CD8-positive, alpha-beta memory T cell (primary cell): ENCODE results near the gene SPATA25. TPM values are rescaled to one million over a fixed set of nuclear protein-coding genes. Genes with fewer than 3 reads are reported as not detected.
A peak's percentile ranks its signal among the peaks of the same experiment; 100 is the strongest.

Source experiments
- CTCF ChIA-PET: fragments of 350-600 bp; sonication (Branson Sonifier 250); formaldehyde crosslinking; loops from one replicate; lab custom pipeline; 2021; ENCODE audit warnings: antibody characterized with exemption; lab: Charles Lee
- POLR2A ChIA-PET: fragments of 350-600 bp; sonication (Branson Sonifier 250); formaldehyde crosslinking; loops from one replicate; lab custom pipeline; 2021; ENCODE audit warnings: antibody characterized with exemption; lab: Charles Lee
- DNase-seq, 5 donors: peaks; one replicate each; pipeline versions ENCODE4 v3.0.0 to v3.0.0-alpha.2; 2020 to 2022; ENCODE audit warnings: mixed read lengths in 1 of 5
- H3K27ac ChIP-seq: one replicate; pipeline ENCODE4 v1.7.0; 2013; ENCODE audit warnings: low read depth, mild to moderate bottlenecking, low read length, moderate library complexity
- H3K27me3 ChIP-seq: 2 replicates; pipeline ENCODE4 v1.7.0; 2013; ENCODE audit warnings: low read length, mild to moderate bottlenecking; ENCODE audit not compliant: insufficient read depth, poor library complexity, severe bottlenecking
- H3K36me3 ChIP-seq: 2 replicates; pipeline ENCODE4 v1.7.0; 2013; ENCODE audit warnings: mild to moderate bottlenecking, low read length, moderate library complexity; ENCODE audit not compliant: insufficient read depth
- H3K4me1 ChIP-seq: 2 replicates; pipeline ENCODE4 v1.7.0; 2013; ENCODE audit warnings: mild to moderate bottlenecking, low read length, moderate library complexity; ENCODE audit not compliant: insufficient read depth
- H3K4me3 ChIP-seq: 2 replicates; pipeline ENCODE4 v1.7.0; 2013; ENCODE audit warnings: mild to moderate bottlenecking, low read length
- H3K9me3 ChIP-seq: 2 replicates; pipeline ENCODE4 v1.7.0; 2013; ENCODE audit warnings: mild to moderate bottlenecking, low read length
- H3K27ac Mint-ChIP-seq, 8 donors: one replicate each; pipeline ENCODE4 v1.8.0; 2020 to 2021; ENCODE audit warnings: mixed read lengths in 8 of 8, mild to moderate bottlenecking in 6 of 8, inconsistent platforms in 3 of 8, moderate library complexity in 3 of 8
- H3K27me3 Mint-ChIP-seq, 2 donors: one replicate each; pipeline ENCODE4 v1.8.0; 2020 to 2021; ENCODE audit warnings: mixed read lengths in 2 of 2, mild to moderate bottlenecking in 1 of 2, moderate library complexity in 1 of 2
- H3K36me3 Mint-ChIP-seq, 3 donors: one replicate each; pipeline ENCODE4 v1.8.0; 2020 to 2021; ENCODE audit warnings: mixed read lengths in 3 of 3, inconsistent platforms in 1 of 3, mild to moderate bottlenecking in 1 of 3
- H3K4me1 Mint-ChIP-seq, 3 donors: one replicate each; pipeline ENCODE4 v1.8.0; 2020 to 2021; ENCODE audit warnings: mixed read lengths in 3 of 3, inconsistent platforms in 1 of 3, mild to moderate bottlenecking in 1 of 3
- H3K4me3 Mint-ChIP-seq, 7 donors: one replicate each; pipeline ENCODE4 v1.8.0; 2020 to 2021; ENCODE audit warnings: mixed read lengths in 7 of 7, mild to moderate bottlenecking in 6 of 7, moderate library complexity in 4 of 7, inconsistent platforms in 2 of 7
- H3K9me3 Mint-ChIP-seq, 5 donors: one replicate each; pipeline ENCODE4 v1.8.0; 2020 to 2022; ENCODE audit warnings: mixed read lengths in 5 of 5, mild to moderate bottlenecking in 3 of 5, moderate library complexity in 2 of 5, inconsistent platforms in 1 of 5
- polyA plus RNA-seq: library from polyadenylated mRNA; unstranded; fragments of 300-500 nt; fragmentation: Illumina TruSeq; gene quantifications from one replicate; pipeline ENCODE4 v1.2.3, GENCODE V29; 2021
- total RNA-seq, 2 experiments: library from RNA; stranded (reverse); gene quantifications; one replicate each; pipeline ENCODE4 v1.2.3, GENCODE V29; 2021

Gene SPATA25
- total and polyA plus RNA-seq, 3 experiments from 2014 or later: 0.98 to 1.9 TPM; not detected in 1

DNA sequence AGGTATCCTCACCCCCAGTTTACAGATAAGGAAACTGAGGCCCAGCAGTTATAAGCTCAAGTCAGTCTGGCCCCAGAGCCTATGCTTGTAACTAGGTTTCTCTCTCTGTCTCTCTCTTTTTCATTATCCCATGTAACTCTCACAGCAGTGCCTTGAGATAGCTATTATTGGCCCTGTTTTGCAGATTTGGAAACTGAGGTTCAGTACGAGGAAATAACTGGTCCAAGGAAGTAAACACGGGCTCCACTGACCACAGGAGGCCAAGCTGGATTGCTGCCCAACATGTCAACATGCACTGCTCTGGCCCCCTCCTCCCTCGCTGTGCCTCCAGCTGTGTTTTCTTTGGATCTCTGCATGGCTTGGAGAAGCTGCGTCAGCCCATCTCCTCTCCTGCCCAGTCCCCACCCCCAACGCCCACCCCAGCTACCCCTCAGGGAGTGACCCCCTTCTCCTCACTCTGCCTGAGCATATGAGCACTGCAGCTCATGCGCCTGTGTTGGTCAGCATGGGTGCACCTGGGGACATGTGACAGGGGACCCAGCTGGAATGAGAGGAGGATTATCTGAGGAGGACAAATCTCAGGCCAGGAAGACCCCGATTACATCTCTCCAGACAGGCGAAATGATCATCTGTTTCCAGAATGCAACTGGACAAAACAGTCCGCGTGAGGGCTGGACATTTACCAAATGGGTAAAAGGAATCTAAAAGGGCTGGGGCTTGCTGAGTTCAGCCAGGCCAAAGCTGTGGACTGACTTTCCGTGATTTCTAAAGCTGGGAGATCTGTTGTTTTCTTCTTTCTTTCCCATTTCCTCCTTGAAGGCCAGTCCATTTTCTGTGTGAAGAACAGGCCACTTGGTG, 32.3 kb upstream of the SPATA25 start:
- POLR2A ChIA-PET: interaction anchor here (0.6 to 1.1 kb wide), 2 partner anchors 15 to 29 kb away, joined by 3 to 4 read pairs; partner anchors contain the start of genes CTSA, NEURL2 and PCIF1
- no peaks in the 10 kb centered on the region for H3K9me3 Mint-ChIP-seq

GRCh38 chr20:45918779-45919537, 31.5 kb upstream of the SPATA25 start:
- DNase-seq: no peak
- H3K27ac ChIP-seq: no peak overlapping the region
- no peaks in the 10 kb centered on the region for H3K27me3 ChIP-seq
- H3K27me3 Mint-ChIP-seq: peaks cover 24 to 44% of the 10 kb centered on the region in 2 donors
- no peaks in the 10 kb centered on the region for H3K9me3 ChIP-seq
- no peak overlapping the region for H3K27ac Mint-ChIP-seq
- no peaks in the 10 kb centered on the region for H3K4me1 ChIP-seq
- POLR2A ChIA-PET: interaction anchor here (0.6 kb wide), 1 partner anchor 28 kb away, joined by 3 read pairs; the partner anchor contains the start of genes CTSA and NEURL2
- no peaks in the 10 kb centered on the region for H3K36me3 ChIP-seq
- H3K4me3 Mint-ChIP-seq: no peak overlapping the region
- H3K4me3 ChIP-seq: no peak overlapping the region
- H3K36me3 Mint-ChIP-seq: peaks cover 0 to 3% (median 0%) of the 10 kb centered on the region in 3 donors
- H3K9me3 Mint-ChIP-seq: no peaks in the 10 kb centered on the region
- CTCF ChIA-PET: interaction anchor here (1.3 to 1.5 kb wide), 2 partner anchors 9 to 15 kb away, joined by 4 to 5 read pairs; partner anchors contain the start of gene PCIF1
- no peaks in the 10 kb centered on the region for H3K4me1 Mint-ChIP-seq

More for the DNA sequence above, 32.3 kb upstream of the SPATA25 start:
- DNase-seq: no peak
- CTCF ChIA-PET: interaction anchor here (1.3 to 1.5 kb wide), 2 partner anchors 8 to 14 kb away, joined by 4 to 5 read pairs; partner anchors contain the start of gene PCIF1
- Mint-ChIP-seq H3K27ac (peak overlapping the region in 1 of 8 donors; percentile 6), H3K27me3 (peaks cover 22 to 36% of the 10 kb centered on the region in 2 donors), H3K36me3 (peaks cover 0 to 3% (median 0%) of the 10 kb centered on the region in 3 donors), H3K4me1 (no peaks in the 10 kb centered on the region), H3K4me3 (no peak overlapping the region)
- Histone ChIP-seq H3K4me3 (no peak overlapping the region), H3K36me3 (no peaks in the 10 kb centered on the region), H3K9me3 (no peaks in the 10 kb centered on the region), H3K4me1 (no peaks in the 10 kb centered on the region), H3K27me3 (no peaks in the 10 kb centered on the region), H3K27ac (no peak overlapping the region)

- Mint-ChIP-seq H3K36me3 (peaks cover 0 to 3% (median 0%) of the 10 kb centered on the region in 3 donors), H3K4me3 (no peak overlapping the region), H3K27ac (no peak overlapping the region), H3K27me3 (peaks cover 24 to 44% of the 10 kb centered on the region in 2 donors), H3K9me3 (no peaks in the 10 kb centered on the region), H3K4me1 (no peaks in the 10 kb centered on the region)
- Histone ChIP-seq H3K4me3 (no peak overlapping the region), H3K9me3 (no peaks in the 10 kb centered on the region), H3K27me3 (no peaks in the 10 kb centered on the region), H3K4me1 (no peaks in the 10 kb centered on the region), H3K27ac (no peak overlapping the region), H3K36me3 (no peaks in the 10 kb centered on the region)
- ChIA-PET POLR2A (no interaction called here), CTCF (interaction anchor here (1.3 kb wide), 1 partner anchor 15 kb away, joined by 5 read pairs; the partner anchor contains the start of gene PCIF1)
- no peak for DNase-seq
Measured at GRCh38 chr20:45918182-45918737, 30.8 kb upstream of the SPATA25 start.

DNA sequence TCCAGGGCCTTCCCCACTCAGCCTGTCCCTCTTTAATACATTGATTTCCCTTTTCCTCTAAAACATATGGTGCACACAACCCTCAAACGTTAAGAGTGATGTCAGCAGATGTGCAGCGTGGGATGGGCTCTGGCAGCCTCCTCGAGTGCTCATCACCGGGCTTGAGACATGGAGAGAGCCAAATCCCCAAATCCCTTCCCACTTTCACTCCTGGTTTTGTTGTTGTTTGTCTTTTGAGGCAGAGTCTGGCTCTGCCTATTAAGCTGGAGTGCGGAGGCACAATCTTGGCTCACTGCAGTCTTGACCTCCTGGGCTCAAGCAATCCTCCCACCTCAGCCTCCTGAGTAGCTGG, 30.3 kb upstream of the SPATA25 start:
- H3K36me3 ChIP-seq: no peaks in the 10 kb centered on the region
- Mint-ChIP-seq H3K9me3 (no peaks in the 10 kb centered on the region), H3K36me3 (peaks cover 0 to 3% (median 0%) of the 10 kb centered on the region in 3 donors), H3K4me3 (no peak overlapping the region), H3K27ac (no peak overlapping the region), H3K27me3 (peaks cover 24 to 44% of the 10 kb centered on the region in 2 donors), H3K4me1 (no peaks in the 10 kb centered on the region)
- no peak overlapping the region for H3K27ac ChIP-seq
- no peaks in the 10 kb centered on the region for H3K9me3 ChIP-seq
- ChIA-PET CTCF (no interaction called here), POLR2A (no interaction called here)
- DNase-seq: no peak
- no peaks in the 10 kb centered on the region for H3K27me3 ChIP-seq
- no peaks in the 10 kb centered on the region for H3K4me1 ChIP-seq
- H3K4me3 ChIP-seq: no peak overlapping the region

GRCh38 chr20:45913116-45913515, 25.7 kb upstream of the SPATA25 start:
- no peaks in the 10 kb centered on the region for H3K36me3 ChIP-seq
- H3K27ac Mint-ChIP-seq: no peak overlapping the region
- H3K4me3 Mint-ChIP-seq: peak overlapping the region in 4 of 7 donors; percentile 31 to 59 (median 36)
- H3K4me3 ChIP-seq: no peak overlapping the region
- no peaks in the 10 kb centered on the region for H3K9me3 ChIP-seq
- peaks cover 21 to 24% of the 10 kb centered on the region in 2 donors for H3K27me3 Mint-ChIP-seq
- H3K4me1 ChIP-seq: peaks cover 13% of the 10 kb centered on the region
- no peak overlapping the region for H3K27ac ChIP-seq
- no peaks in the 10 kb centered on the region for H3K27me3 ChIP-seq
- ChIA-PET POLR2A (no interaction called here), CTCF (no interaction called here)
- no peaks in the 10 kb centered on the region for H3K9me3 Mint-ChIP-seq
- no peaks in the 10 kb centered on the region for H3K36me3 Mint-ChIP-seq
- no peak for DNase-seq
- peaks cover 13 to 20% (median 15%) of the 10 kb centered on the region in 3 donors for H3K4me1 Mint-ChIP-seq

- no peaks in the 10 kb centered on the region for H3K9me3 ChIP-seq
- no peaks in the 10 kb centered on the region for H3K27me3 ChIP-seq
- Mint-ChIP-seq H3K27me3 (peaks cover 18 to 24% of the 10 kb centered on the region in 2 donors), H3K4me3 (peak overlapping the region; percentile 29 to 91 (median 59)), H3K27ac (no peak overlapping the region), H3K4me1 (peaks cover 13 to 20% (median 15%) of the 10 kb centered on the region in 3 donors), H3K9me3 (no peaks in the 10 kb centered on the region), H3K36me3 (no peaks in the 10 kb centered on the region)
- H3K4me3 ChIP-seq: no peak overlapping the region
- no peak for DNase-seq
- H3K27ac ChIP-seq: no peak overlapping the region
- peaks cover 13% of the 10 kb centered on the region for H3K4me1 ChIP-seq
- ChIA-PET CTCF (interaction anchor here (0.7 to 1.2 kb wide), 2 partner anchors 10 to 21 kb away, joined by 3 read pairs; no protein-coding TSS in a partner anchor), POLR2A (no interaction called here)
- no peaks in the 10 kb centered on the region for H3K36me3 ChIP-seq
Measured at GRCh38 chr20:45912344-45912682, 24.9 kb upstream of the SPATA25 start.

GRCh38 chr20:45911486-45912343, 24.3 kb upstream of the SPATA25 start, which contains the start of gene PLTP:
Gene PLTP (minus strand): TSS chr20:45912155. CDS start chr20:45911452, 703 bp downstream.
- peak in 4 of 5 donors; percentile 39 to 76 (median 50) for DNase-seq
- H3K4me3 ChIP-seq: peak within 1 kb of the TSS; percentile 81
- H3K36me3 Mint-ChIP-seq: no peaks in the 10 kb centered on the region
- ChIA-PET CTCF (interaction anchor here (0.7 to 1.2 kb wide), 2 partner anchors 10 to 22 kb away, joined by 3 read pairs; no protein-coding TSS in a partner anchor), POLR2A (interaction anchor here (3.4 kb wide), 1 partner anchor 23 kb away, joined by 19 read pairs; the partner anchor contains the start of gene PCIF1)
- H3K9me3 ChIP-seq: no peaks in the 10 kb centered on the region
- H3K27ac ChIP-seq: peak within 1 kb of the TSS; percentile 39
- H3K4me1 ChIP-seq: peaks cover 13% of the 10 kb centered on the region
- H3K36me3 ChIP-seq: no peaks in the 10 kb centered on the region
- peak within 1 kb of the TSS; percentile 69 to 92 (median 86) for H3K4me3 Mint-ChIP-seq
- no peaks in the 10 kb centered on the region for H3K9me3 Mint-ChIP-seq
- H3K27me3 ChIP-seq: no peaks in the 10 kb centered on the region
- peaks cover 15 to 24% of the 10 kb centered on the region in 2 donors for H3K27me3 Mint-ChIP-seq
- H3K4me1 Mint-ChIP-seq: peaks cover 13 to 20% (median 15%) of the 10 kb centered on the region in 3 donors
- H3K27ac Mint-ChIP-seq: peak within 1 kb of the TSS; percentile 29 to 94 (median 84)
